ENCODE results near the gene MKNK1.

MKNK1 gene

GRCh38 chr1:46528297-46528955 is 75.6 kb downstream of the MKNK1 start:
- H3K4me3 ChIP-seq (replicated peaks in 1 of 2; ENCODE audit: low read depth in 2 of 2, low read length in 2 of 2): no peak overlapping the region
- TF ChIP-seq CTCF (IDR thresholded peaks at IDR 0.05; ENCODE audit: low read depth, low read length): no peak
- DNase-seq (ENCODE audit: low read depth in 2 of 2): peak; percentile 31 to 47

- peak; percentile 96 for TF ChIP-seq CTCF (IDR thresholded peaks at IDR 0.05; ENCODE audit: low read depth, low read length)
- DNase-seq (ENCODE audit: low read depth in 2 of 2): peak; percentile 80 to 83
- no peak overlapping the region for H3K4me3 ChIP-seq (replicated peaks in 1 of 2; ENCODE audit: low read depth in 2 of 2, low read length in 2 of 2)
Observed at GRCh38 chr1:46527474-46528296, 76.4 kb downstream of the MKNK1 start.

GRCh38 chr1:46526691-46527291 is 77.3 kb downstream of the MKNK1 start:
- no peak for TF ChIP-seq CTCF (IDR thresholded peaks at IDR 0.05; ENCODE audit: low read depth, low read length)
- no peak for DNase-seq (ENCODE audit: low read depth in 2 of 2)
- no peak overlapping the region for H3K4me3 ChIP-seq (replicated peaks in 1 of 2; ENCODE audit: low read depth in 2 of 2, low read length in 2 of 2)

GRCh38 chr1:46526013-46526690 is 77.9 kb downstream of the MKNK1 start:
- no peak for DNase-seq (ENCODE audit: low read depth in 2 of 2)
- no peak overlapping the region for H3K4me3 ChIP-seq (replicated peaks in 1 of 2; ENCODE audit: low read depth in 2 of 2, low read length in 2 of 2)
- TF ChIP-seq CTCF (IDR thresholded peaks at IDR 0.05; ENCODE audit: low read depth, low read length): no peak

GRCh38 chr1:46525253-46525983 is 78.7 kb downstream of the MKNK1 start:
- no peak overlapping the region for H3K4me3 ChIP-seq (replicated peaks in 1 of 2; ENCODE audit: low read depth in 2 of 2, low read length in 2 of 2)
- DNase-seq (ENCODE audit: low read depth in 2 of 2): no peak
- TF ChIP-seq CTCF (IDR thresholded peaks at IDR 0.05; ENCODE audit: low read depth, low read length): no peak

GRCh38 chr1:46524843-46525242 is 79.2 kb downstream of the MKNK1 start:
- TF ChIP-seq CTCF (IDR thresholded peaks at IDR 0.05; ENCODE audit: low read depth, low read length): no peak
- H3K4me3 ChIP-seq (replicated peaks in 1 of 2; ENCODE audit: low read depth in 2 of 2, low read length in 2 of 2): no peak overlapping the region
- DNase-seq (ENCODE audit: low read depth in 2 of 2): no peak
